WTC11 (cell line): ENCODE data around the gene LIG1. TPM values are rescaled to one million over a fixed set of nuclear protein-coding genes. Genes with fewer than 3 reads are reported as not detected.

Experiments used
- ATAC-seq: fragments of 200-7000 bp; cut with Tn5 transposase; 2 replicates; pipeline ENCODE4 v1.10.0; 2021; ENCODE audit warnings: mild to moderate bottlenecking, moderate library complexity
- CTCF ChIA-PET: fragments of 300-600 bp; sonication (Branson Sonifier 250); formaldehyde crosslinking; loops from one replicate; lab custom pipeline; 2021; ENCODE audit warnings: antibody characterized with exemption; lab: Charles Lee
- POLR2A ChIA-PET: fragments of 350-600 bp; sonication (Branson Sonifier 250); formaldehyde crosslinking; loops from one replicate; lab custom pipeline; 2021; ENCODE audit warnings: antibody characterized with exemption; lab: Charles Lee
- DNase-seq: peaks from one replicate; pipeline ENCODE4 v3.0.0; 2021; ENCODE audit warnings: low spot score
- H3K27ac Mint-ChIP-seq: 2 replicates; pipeline ENCODE4 v1.8.0; 2021; ENCODE audit warnings: mixed read lengths
- H3K27me3 Mint-ChIP-seq: 2 replicates; pipeline ENCODE4 v1.8.0; 2021; ENCODE audit warnings: low read depth, mild to moderate bottlenecking, moderate library complexity, mixed read lengths
- H3K36me3 Mint-ChIP-seq: 2 replicates; pipeline ENCODE4 v1.8.0; 2021; ENCODE audit warnings: mixed read lengths
- H3K4me1 Mint-ChIP-seq: 2 replicates; pipeline ENCODE4 v1.8.0; 2022; ENCODE audit warnings: mixed read lengths
- H3K4me3 Mint-ChIP-seq: 2 replicates; pipeline ENCODE4 v1.8.0; 2021; ENCODE audit warnings: mild to moderate bottlenecking, moderate library complexity, mixed read lengths
- H3K9me3 Mint-ChIP-seq: 2 replicates; pipeline ENCODE4 v1.8.0; 2021; ENCODE audit warnings: mixed read lengths
- CREB1 ChIP-seq: sonication (generic); formaldehyde crosslinking; IDR thresholded peaks from 2 replicates; pipeline ENCODE4 v1.8.0; 2023; ENCODE audit warnings: mild to moderate bottlenecking, missing genetic modification reagents
- ESRRA ChIP-seq: sonication (generic); formaldehyde crosslinking; IDR thresholded peaks from 2 replicates; pipeline ENCODE4 v1.8.1; 2022; ENCODE audit warnings: mild to moderate bottlenecking, missing genetic modification reagents, borderline replicate concordance
- ETV6 ChIP-seq: sonication (generic); formaldehyde crosslinking; IDR thresholded peaks from 2 replicates; pipeline ENCODE4 v1.8.1; 2022; ENCODE audit warnings: mild to moderate bottlenecking, missing genetic modification reagents
- FOXK1 ChIP-seq: sonication (generic); formaldehyde crosslinking; IDR thresholded peaks from 2 replicates; pipeline ENCODE4 v1.8.0; 2022; ENCODE audit warnings: mild to moderate bottlenecking, moderate library complexity, missing genetic modification reagents
- JAZF1 ChIP-seq: fragments of 250-450 bp; sonication (Bioruptor Pico); IDR thresholded peaks from 2 replicates; pipeline ENCODE4 v1.9.0; 2021; ENCODE audit warnings: moderate library complexity, mild to moderate bottlenecking, inconsistent platforms
- JUN ChIP-seq: sonication (generic); formaldehyde crosslinking; IDR thresholded peaks from 2 replicates; pipeline ENCODE4 v1.8.0; 2023; ENCODE audit warnings: mild to moderate bottlenecking, missing genetic modification reagents
- NFE2L1 ChIP-seq: sonication (generic); formaldehyde crosslinking; IDR thresholded peaks from 2 replicates; pipeline ENCODE4 v1.8.1; 2023; ENCODE audit warnings: missing genetic modification reagents
- NR2C2 ChIP-seq: sonication (generic); formaldehyde crosslinking; IDR thresholded peaks from 2 replicates; pipeline ENCODE4 v1.8.0; 2022; ENCODE audit warnings: mild to moderate bottlenecking, missing genetic modification reagents
- OVOL2 ChIP-seq: fragments of 250-450 bp; sonication (Bioruptor Pico); IDR thresholded peaks from 2 replicates; pipeline ENCODE4 v1.9.0; 2021; ENCODE audit warnings: mild to moderate bottlenecking, borderline replicate concordance
- PREB ChIP-seq: sonication (generic); formaldehyde crosslinking; IDR thresholded peaks from 2 replicates; pipeline ENCODE4 v1.8.1; 2022; ENCODE audit warnings: mild to moderate bottlenecking, missing genetic modification reagents, moderate library complexity, borderline replicate concordance
- SMAD4 ChIP-seq: sonication (generic); formaldehyde crosslinking; IDR thresholded peaks from 2 replicates; pipeline ENCODE4 v1.8.0; 2022; ENCODE audit warnings: mild to moderate bottlenecking, missing genetic modification reagents
- SOX15 ChIP-seq: fragments of 250-450 bp; sonication (Bioruptor Pico); IDR thresholded peaks from 2 replicates; pipeline ENCODE4 v1.9.0; 2021; ENCODE audit warnings: mild to moderate bottlenecking
- TCF7 ChIP-seq: sonication (generic); formaldehyde crosslinking; IDR thresholded peaks from 2 replicates; pipeline ENCODE4 v1.8.0; 2022; ENCODE audit warnings: mild to moderate bottlenecking, low read depth, missing genetic modification reagents, moderate library complexity
- TEAD1 ChIP-seq: sonication (generic); formaldehyde crosslinking; IDR thresholded peaks from 2 replicates; pipeline ENCODE4 v1.8.0; 2022; ENCODE audit warnings: mild to moderate bottlenecking, missing genetic modification reagents
- ZNF263 ChIP-seq: sonication (generic); formaldehyde crosslinking; IDR thresholded peaks from 2 replicates; pipeline ENCODE4 v1.8.1; 2022; ENCODE audit warnings: low read depth, mild to moderate bottlenecking, moderate library complexity, missing genetic modification reagents
- ZNF396 ChIP-seq: fragments of 250-450 bp; sonication (Bioruptor Pico); IDR thresholded peaks from 2 replicates; pipeline ENCODE4 v1.8.0; 2021; ENCODE audit warnings: mild to moderate bottlenecking, moderate library complexity, borderline replicate concordance
- ZNF671 ChIP-seq: fragments of 250-450 bp; sonication (Bioruptor Pico); IDR thresholded peaks from 2 replicates; pipeline ENCODE4 v1.8.0; 2021; ENCODE audit warnings: mild to moderate bottlenecking
- total RNA-seq: library from RNA; stranded (reverse); gene quantifications from 3 replicates; pipeline ENCODE4 v1.2.3, GENCODE V29; 2021
- TF ChIP-seq, protein P1 (sequence below): fragments of 250-450 bp; sonication (Bioruptor Pico); conservative IDR thresholded peaks from 2 replicates; pipeline ENCODE4 v1.9.0; 2021; ENCODE audit warnings: mild to moderate bottlenecking
- TF ChIP-seq, protein P2 (sequence below): sonication (generic); formaldehyde crosslinking; IDR thresholded peaks from 2 replicates; pipeline ENCODE4 v1.8.0; 2022; ENCODE audit warnings: missing genetic modification reagents
- TF ChIP-seq, protein P3 (sequence below): sonication (generic); formaldehyde crosslinking; IDR thresholded peaks from 2 replicates; pipeline ENCODE4 v1.8.1; 2022; ENCODE audit warnings: mild to moderate bottlenecking, moderate library complexity, missing genetic modification reagents
- TF ChIP-seq, protein P4 (sequence below): sonication (generic); formaldehyde crosslinking; IDR thresholded peaks from 2 replicates; pipeline ENCODE4 v1.8.1; 2023; ENCODE audit warnings: mild to moderate bottlenecking, missing genetic modification reagents, moderate library complexity

Gene LIG1
- total RNA-seq, 1 experiment from 2014 or later: 119 TPM

- Mint-ChIP-seq H3K4me3 (no peak overlapping the region), H3K9me3 (no peaks in the 10 kb centered on the region), H3K4me1 (peaks cover 16% of the 10 kb centered on the region), H3K27ac (no peak overlapping the region), H3K27me3 (no peaks in the 10 kb centered on the region), H3K36me3 (peaks cover 25% of the 10 kb centered on the region)
- DNase-seq (no peak), ATAC-seq (no peak)
- no peak for TF ChIP-seq ETV6 (CRISPR knock-in tag)
- no peak for TF ChIP-seq SMAD4 (CRISPR knock-in tag)
- TF ChIP-seq, protein P1, sequence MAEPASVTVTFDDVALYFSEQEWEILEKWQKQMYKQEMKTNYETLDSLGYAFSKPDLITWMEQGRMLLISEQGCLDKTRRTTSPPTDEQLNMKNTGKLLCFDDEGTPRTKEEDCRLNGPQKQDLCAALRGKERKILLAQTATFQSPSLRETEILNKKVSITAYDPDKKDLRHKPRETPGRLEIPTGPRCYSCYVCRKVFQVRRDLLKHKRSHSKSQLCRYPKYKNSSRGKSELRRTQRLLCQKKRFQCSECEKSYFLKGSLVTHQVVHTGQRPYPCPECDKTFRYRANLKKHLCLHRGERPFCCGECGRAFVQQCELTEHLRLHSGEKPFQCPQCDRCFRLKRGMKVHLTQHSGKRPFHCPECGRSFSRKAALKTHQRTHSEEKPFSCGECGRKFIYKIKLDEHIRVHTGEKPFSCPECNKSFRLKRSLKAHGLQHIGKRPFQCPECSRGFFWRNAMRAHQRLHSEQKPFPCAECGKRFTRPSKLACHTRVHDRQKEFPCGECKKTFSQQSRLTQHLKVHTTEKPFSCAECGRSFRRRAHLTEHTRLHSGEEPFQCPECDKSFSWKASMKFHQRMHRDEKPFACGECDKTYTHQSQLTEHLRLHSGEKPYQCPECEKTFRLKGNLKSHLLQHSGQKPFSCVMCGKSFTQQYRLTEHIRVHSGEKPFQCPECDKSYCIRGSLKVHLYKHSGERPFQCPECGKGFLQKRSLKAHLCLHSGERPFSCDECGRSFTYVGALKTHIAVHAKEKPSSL (CRISPR knock-in tag): no peak
- no peak for TF ChIP-seq SOX15 (CRISPR knock-in tag)
- TF ChIP-seq OVOL2: no peak
- no peak for TF ChIP-seq JUN (CRISPR knock-in tag)
- no peak for TF ChIP-seq NFE2L1
- TF ChIP-seq ZNF263 (CRISPR knock-in tag): no peak
- TF ChIP-seq ESRRA (CRISPR knock-in tag): no peak
- no peak for TF ChIP-seq ZNF396
- TF ChIP-seq TCF7 (CRISPR knock-in tag): no peak
- no peak for TF ChIP-seq NR2C2 (CRISPR knock-in tag)
- TF ChIP-seq, protein P2, sequence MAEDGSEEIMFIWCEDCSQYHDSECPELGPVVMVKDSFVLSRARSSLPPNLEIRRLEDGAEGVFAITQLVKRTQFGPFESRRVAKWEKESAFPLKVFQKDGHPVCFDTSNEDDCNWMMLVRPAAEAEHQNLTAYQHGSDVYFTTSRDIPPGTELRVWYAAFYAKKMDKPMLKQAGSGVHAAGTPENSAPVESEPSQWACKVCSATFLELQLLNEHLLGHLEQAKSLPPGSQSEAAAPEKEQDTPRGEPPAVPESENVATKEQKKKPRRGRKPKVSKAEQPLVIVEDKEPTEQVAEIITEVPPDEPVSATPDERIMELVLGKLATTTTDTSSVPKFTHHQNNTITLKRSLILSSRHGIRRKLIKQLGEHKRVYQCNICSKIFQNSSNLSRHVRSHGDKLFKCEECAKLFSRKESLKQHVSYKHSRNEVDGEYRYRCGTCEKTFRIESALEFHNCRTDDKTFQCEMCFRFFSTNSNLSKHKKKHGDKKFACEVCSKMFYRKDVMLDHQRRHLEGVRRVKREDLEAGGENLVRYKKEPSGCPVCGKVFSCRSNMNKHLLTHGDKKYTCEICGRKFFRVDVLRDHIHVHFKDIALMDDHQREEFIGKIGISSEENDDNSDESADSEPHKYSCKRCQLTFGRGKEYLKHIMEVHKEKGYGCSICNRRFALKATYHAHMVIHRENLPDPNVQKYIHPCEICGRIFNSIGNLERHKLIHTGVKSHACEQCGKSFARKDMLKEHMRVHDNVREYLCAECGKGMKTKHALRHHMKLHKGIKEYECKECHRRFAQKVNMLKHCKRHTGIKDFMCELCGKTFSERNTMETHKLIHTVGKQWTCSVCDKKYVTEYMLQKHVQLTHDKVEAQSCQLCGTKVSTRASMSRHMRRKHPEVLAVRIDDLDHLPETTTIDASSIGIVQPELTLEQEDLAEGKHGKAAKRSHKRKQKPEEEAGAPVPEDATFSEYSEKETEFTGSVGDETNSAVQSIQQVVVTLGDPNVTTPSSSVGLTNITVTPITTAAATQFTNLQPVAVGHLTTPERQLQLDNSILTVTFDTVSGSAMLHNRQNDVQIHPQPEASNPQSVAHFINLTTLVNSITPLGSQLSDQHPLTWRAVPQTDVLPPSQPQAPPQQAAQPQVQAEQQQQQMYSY (CRISPR knock-in tag): no peak
- no peak for TF ChIP-seq FOXK1 (CRISPR knock-in tag)
- no peak for TF ChIP-seq TEAD1 (CRISPR knock-in tag)
- ChIA-PET POLR2A (no interaction called here), CTCF (interaction anchor here (1.2 kb wide), 1 partner anchor 16 kb away, joined by 4 read pairs; no protein-coding TSS in a partner anchor)
Observed at GRCh38 chr19:48168689-48169088, 1.5 kb downstream of the LIG1 start.

- peaks cover 53% of the 10 kb centered on the region for H3K36me3 Mint-ChIP-seq
- ChIA-PET CTCF (no interaction called here), POLR2A (no interaction called here)
- TF ChIP-seq, protein P3, sequence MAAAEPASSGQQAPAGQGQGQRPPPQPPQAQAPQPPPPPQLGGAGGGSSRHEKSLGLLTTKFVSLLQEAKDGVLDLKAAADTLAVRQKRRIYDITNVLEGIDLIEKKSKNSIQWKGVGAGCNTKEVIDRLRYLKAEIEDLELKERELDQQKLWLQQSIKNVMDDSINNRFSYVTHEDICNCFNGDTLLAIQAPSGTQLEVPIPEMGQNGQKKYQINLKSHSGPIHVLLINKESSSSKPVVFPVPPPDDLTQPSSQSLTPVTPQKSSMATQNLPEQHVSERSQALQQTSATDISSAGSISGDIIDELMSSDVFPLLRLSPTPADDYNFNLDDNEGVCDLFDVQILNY (CRISPR knock-in tag): no peak
- no peak for TF ChIP-seq CREB1
- no peaks in the 10 kb centered on the region for H3K4me1 Mint-ChIP-seq
- no peak for DNase-seq
- H3K4me3 Mint-ChIP-seq: no peak overlapping the region
- no peaks in the 10 kb centered on the region for H3K27me3 Mint-ChIP-seq
- ATAC-seq: no peak
- no peaks in the 10 kb centered on the region for H3K9me3 Mint-ChIP-seq
- H3K27ac Mint-ChIP-seq: no peak overlapping the region
Observed at GRCh38 chr19:48158210-48158790, 11.8 kb downstream of the LIG1 start.

DNA sequence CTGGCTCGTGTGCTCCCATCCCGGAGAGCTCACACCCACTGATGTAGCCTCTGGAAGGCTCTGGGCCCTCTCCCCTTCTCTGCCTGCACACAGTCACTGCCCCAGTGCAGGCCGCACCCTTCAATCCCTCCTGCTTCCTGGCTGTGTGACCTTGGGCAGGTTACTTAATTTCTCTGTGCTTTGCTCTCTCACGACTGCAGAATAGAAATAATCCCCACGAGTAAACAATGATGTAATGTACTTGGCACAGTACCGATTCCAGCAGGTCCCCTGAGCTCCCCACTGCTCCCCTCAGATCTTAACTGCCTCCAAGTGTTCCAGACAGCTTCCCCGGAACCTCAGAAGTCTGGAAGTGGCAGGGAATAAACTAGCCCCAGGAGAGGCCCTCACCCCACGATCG, 16.1 kb downstream of the LIG1 start:
- ChIA-PET CTCF (interaction anchor here (0.7 to 2.1 kb wide), 3 partner anchors 43 to 191 kb away, joined by 3 to 7 read pairs (median 5); partner anchors contain the start of gene PLA2G4C), POLR2A (no interaction called here)
- no peaks in the 10 kb centered on the region for H3K4me1 Mint-ChIP-seq
- no peaks in the 10 kb centered on the region for H3K27me3 Mint-ChIP-seq
- H3K27ac Mint-ChIP-seq: peak overlapping the region; percentile 69; the same call in 1 of the 2 replicates
- H3K36me3 Mint-ChIP-seq: peaks cover 33% of the 10 kb centered on the region
- ATAC-seq (no peak), DNase-seq (no peak)
- no peak overlapping the region for H3K4me3 Mint-ChIP-seq
- no peaks in the 10 kb centered on the region for H3K9me3 Mint-ChIP-seq
- TF ChIP-seq, protein P4, sequence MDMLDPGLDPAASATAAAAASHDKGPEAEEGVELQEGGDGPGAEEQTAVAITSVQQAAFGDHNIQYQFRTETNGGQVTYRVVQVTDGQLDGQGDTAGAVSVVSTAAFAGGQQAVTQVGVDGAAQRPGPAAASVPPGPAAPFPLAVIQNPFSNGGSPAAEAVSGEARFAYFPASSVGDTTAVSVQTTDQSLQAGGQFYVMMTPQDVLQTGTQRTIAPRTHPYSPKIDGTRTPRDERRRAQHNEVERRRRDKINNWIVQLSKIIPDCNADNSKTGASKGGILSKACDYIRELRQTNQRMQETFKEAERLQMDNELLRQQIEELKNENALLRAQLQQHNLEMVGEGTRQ (CRISPR knock-in tag): no peak
- TF ChIP-seq, protein P1 (CRISPR knock-in tag): no peak
- TF ChIP-seq JAZF1 (CRISPR knock-in tag): no peak
- no peak for TF ChIP-seq ZNF671
- TF ChIP-seq PREB (CRISPR knock-in tag): no peak
- no peak for TF ChIP-seq ESRRA (CRISPR knock-in tag)
